Ishikawa (cell line): ENCODE measurements around the gene MYZAP.

ENCODE experiments used
- CEBPB ChIP-seq: IDR thresholded peaks from 2 replicates; pipeline ENCODE4 v1.6.1; 2012
- CREB1 ChIP-seq: IDR thresholded peaks from 2 replicates; pipeline ENCODE4 v1.6.1; 2012; ENCODE audit warnings: low read depth
- EGR1 ChIP-seq: IDR thresholded peaks from 2 replicates; pipeline ENCODE4 v1.6.1; 2012
- EP300 ChIP-seq: IDR thresholded peaks from 2 replicates; pipeline ENCODE4 v1.6.1; 2012; ENCODE audit warnings: borderline replicate concordance
- FOXM1 ChIP-seq: IDR thresholded peaks from 2 replicates; pipeline ENCODE4 v1.6.1; 2012; ENCODE audit warnings: low read depth, borderline replicate concordance
- MAX ChIP-seq: IDR thresholded peaks from 2 replicates; pipeline ENCODE4 v1.6.1; 2012
- NFIC ChIP-seq: IDR thresholded peaks from 2 replicates; pipeline ENCODE4 v1.6.1; 2012
- RAD21 ChIP-seq: IDR thresholded peaks from 2 replicates; pipeline ENCODE4 v1.6.1; 2012; ENCODE audit warnings: low read depth
- REST ChIP-seq: IDR thresholded peaks from 2 replicates; pipeline ENCODE4 v1.6.1; 2012; ENCODE audit warnings: low read depth, mild to moderate bottlenecking
- TAF1 ChIP-seq: IDR thresholded peaks from 2 replicates; pipeline ENCODE4 v1.6.1; 2012; ENCODE audit warnings: low read depth, mild to moderate bottlenecking
- TCF12 ChIP-seq: IDR thresholded peaks from 2 replicates; pipeline ENCODE4 v1.6.1; 2012; ENCODE audit warnings: low read depth
- TEAD4 ChIP-seq: IDR thresholded peaks from 2 replicates; pipeline ENCODE4 v1.6.1; 2012
- USF1 ChIP-seq: IDR thresholded peaks from 2 replicates; pipeline ENCODE4 v1.6.1; 2012
- YY1 ChIP-seq: IDR thresholded peaks from 2 replicates; pipeline ENCODE4 v1.6.1; 2012; ENCODE audit warnings: low read depth
- ZBTB7A ChIP-seq: IDR thresholded peaks from 2 replicates; pipeline ENCODE4 v1.6.1; 2012; ENCODE audit warnings: low read depth

MYZAP gene

GRCh38 chr15:57732526-57733331 is 141.0 kb downstream of the MYZAP start:
- TF ChIP-seq NFIC = no peak
- peak; percentile 64 for TF ChIP-seq RAD21

GRCh38 chr15:57734860-57735259 is 143.2 kb downstream of the MYZAP start:
- TF ChIP-seq YY1 (no peak), USF1 (no peak), NFIC (no peak), ZBTB7A (no peak), TAF1 (no peak), CREB1 (no peak), RAD21 (no peak), EP300 (no peak), CEBPB (no peak), REST (no peak), TEAD4 (no peak), EGR1 (no peak), FOXM1 (no peak), MAX (no peak), TCF12 (no peak)
